Effector CD8-positive, alpha-beta T cell (primary cell): Measurements from ENCODE around the gene LRIT2.
"Not testable (repeated sequence)": the region's sequence is repeated elsewhere in the genome, so short reads cannot be mapped to it uniquely, and the experiment has no call there.

ENCODE experiments used
- DNase-seq: peaks from one replicate; lab custom pipeline; 2025; lab: John Stamatoyannopoulos, UW

LRIT2 gene

GRCh38 chr10:84180386-84180785 is 45.0 kb downstream of the LRIT2 start:
- DNase-seq: not testable (repeated sequence)

GRCh38 chr10:84179059-84179710 is 46.2 kb downstream of the LRIT2 start:
- no peak for DNase-seq

GRCh38 chr10:84178160-84178609 is 47.2 kb downstream of the LRIT2 start:
- no peak for DNase-seq

- DNase-seq: peak; percentile 5
Observed at GRCh38 chr10:84177541-84178141, 47.7 kb downstream of the LRIT2 start.

GRCh38 chr10:84176836-84177474 is 48.4 kb downstream of the LRIT2 start:
- no peak for DNase-seq

GRCh38 chr10:84176351-84176750 is 49.0 kb downstream of the LRIT2 start:
- DNase-seq: no peak

GRCh38 chr10:84175436-84175835 is 49.9 kb downstream of the LRIT2 start:
- no peak for DNase-seq

GRCh38 chr10:84173501-84173929 is 51.8 kb downstream of the LRIT2 start, which contains the start of gene GPR15LG:
Gene GPR15LG, plus strand, starts transcription at chr10:84173801. Its CDS starts 51 bp downstream, at chr10:84173852.
- DNase-seq: no peak

GRCh38 chr10:84172467-84173356 is 52.6 kb downstream of the LRIT2 start:
- DNase-seq: no peak

GRCh38 chr10:84171700-84172466 is 53.5 kb downstream of the LRIT2 start:
- DNase-seq: not testable (repeated sequence)

GRCh38 chr10:84171237-84171636 is 54.1 kb downstream of the LRIT2 start:
- DNase-seq: not testable (repeated sequence)
